Raji (cell line): ENCODE data around the gene LYPD6B.

Experiments used
- POLR2A ChIP-seq: IDR thresholded peaks from 2 replicates; pipeline ENCODE4 v1.6.1; 2011; ENCODE audit warnings: low read depth, low read length, control low read depth; ENCODE audit not compliant: insufficient read depth

LYPD6B gene, protein sequence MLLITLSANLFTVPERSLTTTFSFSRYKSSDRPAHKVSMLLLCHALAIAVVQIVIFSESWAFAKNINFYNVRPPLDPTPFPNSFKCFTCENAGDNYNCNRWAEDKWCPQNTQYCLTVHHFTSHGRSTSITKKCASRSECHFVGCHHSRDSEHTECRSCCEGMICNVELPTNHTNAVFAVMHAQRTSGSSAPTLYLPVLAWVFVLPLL

DNA sequence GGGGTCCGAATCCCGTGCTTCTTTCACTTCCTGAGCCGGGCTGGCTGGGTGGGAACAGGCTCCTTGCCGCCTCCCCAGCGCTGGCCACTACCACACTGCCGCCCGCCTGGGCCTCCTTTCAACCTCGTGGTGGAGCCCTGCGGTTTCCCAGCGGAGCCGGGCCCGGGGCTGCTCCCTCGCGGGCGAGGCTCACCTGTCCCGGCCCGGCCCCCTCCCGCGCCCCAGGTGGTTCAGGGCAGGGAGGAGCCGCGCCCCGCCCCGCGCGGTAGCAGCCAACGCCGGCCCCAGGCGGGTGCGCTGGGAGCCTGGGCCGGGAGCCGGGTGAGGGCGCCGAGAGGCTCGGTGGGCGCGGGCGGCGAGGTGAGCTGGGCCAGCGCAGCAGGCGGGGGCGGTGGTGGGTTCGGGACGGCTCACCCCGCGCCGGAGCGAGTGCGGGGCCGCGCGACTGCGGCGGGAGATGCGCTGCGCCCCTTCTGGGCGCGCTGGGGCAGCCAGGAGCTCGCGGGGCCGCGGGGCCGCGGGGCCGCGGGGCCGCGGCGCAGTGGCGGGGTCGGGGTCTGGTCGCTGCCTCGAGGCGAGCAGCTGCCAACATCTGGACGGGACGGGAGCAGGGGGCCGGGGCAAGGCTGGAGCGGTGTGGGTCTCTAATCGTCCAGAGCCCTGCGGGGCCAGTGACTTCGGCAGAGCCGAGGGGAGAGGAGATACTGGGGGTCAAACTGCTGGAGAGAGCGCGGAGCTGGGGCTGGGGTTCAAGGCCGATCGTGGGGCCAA lies at the start of gene LYPD6B:
Gene LYPD6B (plus strand): TSS at position 258 of the 771 bp plus-strand sequence. CDS start 92,250 bp downstream, outside the sequence.
- TF ChIP-seq POLR2A = no peak

- no peak for TF ChIP-seq POLR2A
Observed at GRCh38 chr2:148989882-148990493, 48.5 kb upstream of the LYPD6B start.

DNA sequence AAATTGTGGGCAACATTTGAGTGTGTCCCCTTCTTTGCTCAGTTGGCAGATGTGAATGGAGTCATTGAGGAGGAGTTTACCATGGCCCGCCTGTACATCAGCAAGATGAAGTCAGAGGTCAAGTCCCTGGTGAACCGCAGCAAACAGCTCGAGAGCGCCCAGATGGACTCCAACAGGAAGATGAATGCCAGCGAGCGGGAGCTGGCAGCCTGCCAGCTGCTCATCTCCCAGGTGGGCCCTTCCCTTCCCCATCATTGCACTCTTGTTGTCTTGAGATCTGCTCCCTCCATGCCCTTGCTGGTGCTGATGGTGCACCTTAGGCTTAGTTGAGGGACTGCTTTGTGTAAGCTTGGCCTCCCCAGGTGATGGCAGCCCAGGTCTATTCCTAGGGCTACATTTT lies 47.5 kb upstream of the LYPD6B start:
- no peak for TF ChIP-seq POLR2A

DNA sequence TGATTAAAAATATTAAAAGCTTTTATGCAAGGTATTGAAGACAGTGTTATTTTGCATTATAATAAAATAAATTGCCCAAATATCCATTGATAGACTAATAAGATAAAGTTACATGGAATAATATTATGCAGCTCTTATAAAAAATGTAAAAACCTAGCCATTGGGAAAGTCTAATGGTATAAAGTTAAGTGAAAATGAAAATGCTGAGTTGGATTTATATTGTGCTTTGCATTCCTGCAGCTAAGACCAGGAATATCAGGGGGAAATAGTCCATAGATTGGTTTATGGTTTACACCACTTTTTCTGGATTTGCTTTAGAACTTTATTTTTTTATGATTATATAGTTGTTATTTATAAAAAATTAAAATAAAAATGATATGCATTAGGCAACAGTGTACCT lies 46.1 kb upstream of the LYPD6B start:
- no peak for TF ChIP-seq POLR2A

GRCh38 chr2:148993351-148993750 lies 45.1 kb upstream of the LYPD6B start:
- TF ChIP-seq POLR2A = no peak

DNA sequence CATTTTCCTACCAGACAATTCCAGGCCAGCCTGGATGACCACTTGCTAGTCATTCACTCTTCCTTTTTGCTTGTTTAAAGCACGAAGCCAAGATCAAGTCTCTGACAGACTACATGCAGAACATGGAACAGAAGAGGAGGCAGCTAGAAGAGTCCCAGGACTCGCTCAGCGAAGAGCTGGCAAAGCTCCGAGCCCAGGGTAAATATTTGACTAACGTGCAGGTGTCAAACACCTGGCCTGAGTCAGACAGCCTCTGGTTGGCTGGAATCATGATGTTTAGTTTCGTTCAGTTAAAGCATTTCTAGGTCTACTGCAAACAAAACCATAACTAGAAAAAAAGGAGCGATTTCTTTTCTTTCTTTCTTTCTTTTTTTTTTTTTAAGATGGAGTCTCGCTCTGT lies 44.2 kb upstream of the LYPD6B start:
- TF ChIP-seq POLR2A = no peak

DNA sequence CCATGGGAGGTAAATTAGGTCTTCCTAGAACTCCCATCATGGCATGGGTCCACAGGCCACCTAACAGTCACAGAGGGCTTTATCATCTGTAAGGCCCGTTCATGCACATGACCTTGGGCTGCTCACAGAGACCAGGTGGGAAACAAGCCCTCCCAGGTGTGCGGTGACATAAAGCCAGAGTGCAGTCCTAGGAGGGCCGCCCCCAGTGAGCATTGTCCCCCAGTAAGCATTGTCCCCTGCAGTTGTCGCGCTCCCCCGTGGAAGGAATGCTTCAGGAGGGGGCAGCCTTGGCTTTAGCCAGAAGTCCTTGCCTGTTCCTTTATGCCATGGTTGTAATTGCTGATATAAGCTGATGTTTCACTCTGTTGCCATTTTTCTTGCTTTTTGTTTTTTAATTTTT lies 41.7 kb upstream of the LYPD6B start:
- no peak for TF ChIP-seq POLR2A

DNA sequence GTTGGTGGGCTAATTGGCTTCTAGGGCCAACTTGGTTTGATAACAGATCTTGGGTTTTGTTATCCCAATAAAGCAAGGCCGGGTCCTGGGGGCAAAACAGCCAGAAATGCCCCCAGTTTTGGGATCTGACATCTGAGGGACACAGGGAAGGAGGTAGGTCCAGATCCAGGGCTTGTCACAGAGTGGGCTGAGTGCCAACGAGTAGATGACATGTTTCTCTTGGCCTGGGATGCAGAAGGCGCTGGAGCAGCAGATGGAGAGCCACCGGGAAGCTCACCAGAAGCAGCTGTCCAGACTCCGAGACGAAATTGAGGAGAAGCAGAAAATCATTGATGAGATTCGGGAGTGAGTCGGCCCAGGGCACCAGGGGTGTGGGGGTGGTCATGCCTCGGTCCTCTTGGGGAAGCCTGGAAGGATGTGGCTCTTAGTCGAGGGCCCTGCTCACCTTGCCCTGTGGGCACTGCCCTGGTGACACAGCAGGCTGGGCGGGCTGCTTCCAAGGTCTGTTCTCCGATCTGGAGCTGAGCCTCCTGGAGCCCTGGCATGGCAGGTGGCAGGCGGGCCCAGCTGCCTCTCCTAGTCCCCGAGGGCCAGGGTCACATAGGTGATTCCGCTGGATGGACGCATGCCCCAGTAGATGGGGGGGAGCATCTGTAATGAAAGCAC lies 40.2 kb upstream of the LYPD6B start:
- TF ChIP-seq POLR2A = no peak

GRCh38 chr2:148998831-148999200 lies 39.7 kb upstream of the LYPD6B start:
- no peak for TF ChIP-seq POLR2A

DNA sequence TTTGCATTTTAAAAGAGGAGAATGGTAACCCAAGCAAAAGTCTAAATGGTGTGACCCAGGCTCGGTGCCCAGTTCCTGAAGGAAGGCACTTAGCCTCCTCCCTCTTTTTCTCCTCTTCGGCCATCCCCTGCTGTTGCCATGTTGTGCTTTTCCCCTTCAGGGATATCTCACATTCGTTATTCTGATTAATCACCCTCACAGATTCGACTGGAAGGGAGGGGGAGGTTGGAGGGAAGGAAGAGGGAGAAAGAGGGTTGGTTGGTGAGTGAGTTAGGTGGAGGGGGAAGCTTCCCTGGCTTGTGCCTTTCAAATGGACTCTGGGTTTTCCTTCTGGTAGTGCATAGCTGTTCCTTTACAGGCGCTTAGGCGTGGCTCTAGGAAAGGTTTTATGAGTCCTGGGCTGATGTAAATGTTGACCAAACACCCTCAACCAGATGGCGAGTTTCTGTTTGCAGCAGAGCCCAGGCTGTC lies 39.0 kb upstream of the LYPD6B start:
- no peak for TF ChIP-seq POLR2A

DNA sequence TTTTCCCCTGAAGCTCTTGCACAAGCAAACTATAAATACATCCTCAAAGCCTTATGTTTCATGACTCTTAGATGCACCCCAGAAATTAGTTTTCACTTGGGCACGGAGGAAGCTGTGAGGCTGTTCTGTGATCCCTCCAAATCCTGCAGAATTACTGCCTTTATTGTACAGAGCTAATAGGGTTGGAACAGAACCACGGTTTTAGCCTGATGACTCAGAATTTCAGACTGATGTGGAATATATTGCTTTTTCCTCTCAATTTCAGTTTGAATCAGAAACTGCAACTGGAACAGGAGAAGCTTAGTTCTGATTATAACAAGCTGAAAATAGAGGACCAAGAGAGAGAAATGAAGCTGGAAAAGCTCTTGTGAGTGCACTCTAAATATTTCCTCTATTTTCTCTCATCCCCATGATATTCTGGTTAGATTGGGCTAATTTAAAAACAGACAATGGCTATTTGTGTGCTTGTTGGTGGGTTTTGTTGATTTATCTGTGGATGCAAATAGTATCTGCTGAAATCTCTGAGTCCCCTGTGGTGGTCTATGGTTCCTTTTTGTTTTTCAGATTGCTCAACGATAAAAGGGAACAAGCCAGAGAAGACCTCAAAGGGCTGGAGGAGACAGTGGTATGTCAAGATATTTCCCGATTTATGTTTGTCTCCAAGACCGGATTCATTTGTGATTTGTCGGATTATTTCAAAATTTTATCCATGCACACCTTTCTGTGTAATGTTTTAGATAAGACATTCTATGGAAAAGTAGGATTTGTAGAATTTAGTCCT lies 38.2 kb upstream of the LYPD6B start:
- no peak for TF ChIP-seq POLR2A

- no peak for TF ChIP-seq POLR2A
Observed at GRCh38 chr2:149001496-149001895, 37.0 kb upstream of the LYPD6B start.

DNA sequence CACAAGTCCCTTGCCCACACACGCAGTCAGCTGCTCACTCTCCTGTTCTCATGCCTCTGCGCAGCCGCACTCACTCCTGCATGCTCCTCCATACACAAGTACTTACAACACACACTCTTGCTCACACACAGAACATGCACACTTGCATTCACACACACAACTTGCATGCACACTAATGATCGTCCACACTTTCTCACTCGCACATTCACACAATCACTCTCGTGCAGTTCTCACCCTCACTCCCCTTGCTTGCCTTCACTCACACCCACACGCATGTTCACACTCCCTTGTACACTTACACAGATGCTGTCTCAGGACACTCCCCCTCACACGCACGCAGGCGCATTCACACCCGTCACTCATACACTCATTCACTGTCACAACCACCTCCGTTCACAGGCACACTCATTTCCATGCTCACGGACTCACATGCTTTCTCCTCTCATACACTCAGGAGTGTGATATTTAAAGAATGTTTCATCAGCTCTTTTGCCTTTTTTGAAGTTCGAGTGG lies 36.1 kb upstream of the LYPD6B start:
- TF ChIP-seq POLR2A = no peak

DNA sequence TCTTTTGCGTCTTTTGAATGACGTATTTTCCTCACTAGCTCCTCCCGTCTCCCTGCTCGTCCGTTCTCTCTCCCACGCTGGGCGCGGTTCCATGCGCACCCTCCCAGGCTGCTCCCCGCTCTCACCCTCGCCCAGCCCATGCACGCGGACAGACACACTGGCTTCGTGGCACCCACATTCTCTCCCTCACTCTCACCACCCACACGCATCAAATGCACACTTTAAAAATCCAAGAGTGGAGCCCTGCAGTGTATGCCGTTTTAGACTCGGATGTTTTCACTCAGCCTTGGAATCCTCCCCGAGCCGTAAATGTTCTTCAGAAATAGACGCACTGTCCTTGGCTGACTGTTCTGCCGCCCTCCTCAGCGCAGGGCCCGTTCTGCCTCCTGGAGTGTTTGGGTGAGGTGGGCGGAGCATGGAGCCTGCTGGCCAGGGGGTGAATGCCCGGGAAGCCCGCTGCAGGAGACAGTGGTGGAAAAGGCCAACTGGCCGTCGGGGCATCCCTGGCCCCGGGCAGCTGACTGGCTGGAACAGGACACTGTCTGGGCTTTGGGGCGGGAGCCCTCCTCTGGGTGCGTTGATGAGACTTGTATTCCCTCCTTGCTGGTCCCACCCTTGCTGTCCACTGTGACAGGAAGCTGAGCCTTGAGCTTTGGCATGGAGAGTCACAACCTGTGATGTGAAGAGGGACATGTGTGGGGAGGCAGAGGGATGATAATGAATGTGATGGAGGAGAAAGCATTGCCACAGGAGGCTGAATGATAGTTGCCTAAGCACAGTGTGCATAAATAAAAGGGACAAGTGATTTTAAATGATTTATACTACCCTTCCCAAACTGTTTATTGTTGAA lies 35.4 kb upstream of the LYPD6B start:
- no peak for TF ChIP-seq POLR2A
